LNCAP (cell line): ENCODE data around the gene ICE2.

Experiments
- CTCF ChIP-seq: fragments of 450-650 bp; IDR thresholded peaks from 2 replicates; pipeline ENCODE4 v1.5.1; 2017; ENCODE audit warnings: mild to moderate bottlenecking

Gene ICE2

DNA sequence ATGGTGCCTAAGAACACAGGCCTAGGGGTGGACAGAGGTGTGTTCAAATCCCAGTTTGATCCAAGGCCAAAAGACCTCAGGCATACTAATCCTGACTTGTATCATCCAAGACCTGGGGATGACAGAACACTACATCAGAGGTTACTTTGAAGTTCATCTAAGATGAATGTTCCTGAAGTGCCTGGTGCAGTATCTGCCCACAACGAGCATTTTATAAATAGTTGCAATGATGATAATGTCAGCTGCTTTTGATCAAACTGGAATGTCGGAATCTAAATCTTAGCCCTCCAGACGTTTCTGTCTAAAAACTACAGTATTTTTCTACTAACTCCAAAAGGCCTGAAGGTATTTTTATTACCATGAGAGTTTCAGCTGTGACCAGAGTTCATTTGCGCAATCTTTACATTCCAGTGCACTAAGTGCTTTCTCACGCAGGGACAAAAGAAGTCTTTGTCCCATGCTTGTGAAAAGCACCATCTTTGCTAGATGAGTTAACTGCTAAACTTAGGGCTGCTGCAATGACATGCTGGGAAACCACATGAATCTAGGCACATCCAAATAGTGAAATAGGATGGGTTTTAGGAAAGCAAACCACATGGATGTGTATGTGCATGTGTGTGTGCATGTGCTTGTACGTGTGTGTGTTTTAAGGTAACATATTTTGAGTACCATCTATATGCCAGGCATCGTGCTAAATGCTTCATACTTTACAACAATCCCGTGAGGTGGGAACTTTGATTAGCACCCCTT, 99.2 kb downstream of the ICE2 start:
- no peak for TF ChIP-seq CTCF

DNA sequence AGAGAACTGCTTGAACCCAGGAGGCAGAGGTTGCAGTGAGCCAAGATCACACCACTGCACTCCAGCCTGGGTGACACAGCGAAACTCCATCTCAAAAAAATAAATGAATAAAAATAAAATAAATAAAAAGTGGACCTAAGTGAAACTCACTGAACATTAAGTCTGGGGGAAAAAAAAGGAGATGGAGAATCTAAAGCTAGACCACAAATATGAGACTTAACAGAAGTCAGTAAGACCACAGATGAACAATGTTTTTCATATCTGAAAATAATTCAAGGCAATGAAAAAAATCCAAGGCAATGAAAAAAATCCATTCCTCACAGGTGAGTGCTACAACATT, 99.8 kb downstream of the ICE2 start:
- TF ChIP-seq CTCF, result no peak

GRCh38 chr15:60376677-60377095, 102.3 kb downstream of the ICE2 start:
- TF ChIP-seq CTCF, result no peak

GRCh38 chr15:60375306-60375705, 103.6 kb downstream of the ICE2 start:
- no peak for TF ChIP-seq CTCF

DNA sequence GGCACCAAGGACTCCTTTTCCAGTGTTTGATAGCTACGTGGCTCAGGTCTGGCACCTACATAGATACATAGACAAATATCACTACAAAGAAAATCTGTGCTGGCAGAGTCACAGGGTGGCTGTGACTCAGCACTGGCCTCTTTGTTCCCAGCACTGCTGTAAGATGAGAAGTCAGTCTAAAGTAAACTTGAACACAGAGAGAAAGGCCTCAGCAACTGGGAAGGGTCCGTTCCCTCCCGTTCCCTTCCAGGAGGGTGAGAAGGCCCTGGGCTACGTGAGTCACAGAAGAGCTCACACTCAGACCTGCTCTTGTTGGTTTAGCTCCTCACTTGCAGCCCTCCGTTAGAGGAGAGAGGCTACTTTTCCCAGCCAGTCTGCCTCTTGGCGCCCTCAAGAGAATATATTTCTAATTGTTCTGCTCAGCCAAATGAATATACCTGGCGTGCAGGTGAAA, 104.3 kb downstream of the ICE2 start:
- TF ChIP-seq CTCF, result no peak

DNA sequence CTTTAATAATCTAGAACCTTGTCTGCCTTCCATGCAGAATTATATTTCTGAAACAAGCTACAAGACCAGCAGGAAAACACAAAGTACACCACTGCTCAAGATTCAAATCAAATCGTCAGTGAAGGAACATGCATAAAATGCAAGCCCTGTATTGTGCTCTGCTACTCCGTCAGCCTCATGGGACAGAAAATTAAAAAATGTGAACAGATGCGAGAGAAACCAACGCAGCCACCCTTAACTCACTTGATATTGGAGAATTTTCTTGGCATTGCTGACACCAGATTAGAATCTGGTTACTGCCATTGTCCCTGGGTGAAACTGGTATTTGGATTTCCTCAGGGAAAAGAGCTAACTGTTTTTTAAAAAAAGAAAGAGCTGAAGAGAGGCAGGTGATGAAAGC, 104.7 kb downstream of the ICE2 start:
- no peak for TF ChIP-seq CTCF

DNA sequence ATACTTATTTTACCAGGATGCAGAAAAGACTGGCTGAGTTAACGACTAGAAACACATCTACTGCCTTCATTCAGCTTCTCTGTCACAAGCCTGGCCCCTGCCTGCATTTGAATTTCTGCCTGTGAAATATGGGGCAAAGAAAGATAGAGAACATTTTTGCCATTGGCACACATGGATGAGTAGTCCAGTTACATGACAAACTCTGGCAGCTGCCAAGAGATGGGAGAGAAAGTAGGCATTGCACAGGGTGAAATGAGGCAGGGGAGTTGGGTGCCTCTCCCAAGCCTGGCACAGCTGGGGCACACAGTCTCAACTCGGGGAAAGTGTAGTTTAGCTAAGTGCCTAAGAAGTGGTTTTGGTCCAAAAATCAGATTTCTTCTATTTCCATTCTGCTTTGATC, 105.2 kb downstream of the ICE2 start:
- no peak for TF ChIP-seq CTCF

DNA sequence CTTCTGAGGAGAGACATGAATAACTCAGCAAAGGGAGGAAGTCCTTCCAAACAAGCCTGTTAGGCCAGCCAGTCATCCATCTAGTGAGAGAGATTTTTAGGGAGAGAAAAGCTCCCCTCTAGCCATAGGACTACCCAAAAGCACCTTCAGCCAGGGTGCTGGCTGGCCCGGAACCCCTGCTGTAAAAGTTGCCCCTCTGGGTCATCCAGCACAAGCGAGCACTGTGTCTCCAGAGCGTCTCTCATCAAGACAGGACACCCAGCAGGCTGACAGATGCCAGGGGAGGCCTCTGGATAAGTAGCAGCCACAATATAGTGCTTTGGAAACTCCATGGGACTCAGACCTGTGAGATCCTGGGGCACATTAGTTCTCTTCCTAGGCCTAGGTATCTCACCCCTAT, 105.6 kb downstream of the ICE2 start:
- TF ChIP-seq CTCF, result no peak
